H9 (cell line): Measurements from ENCODE around the gene NPY5R. TPM values are rescaled to one million over a fixed set of nuclear protein-coding genes. Genes with fewer than 3 reads are reported as not detected.

Experiments used
- DNase-seq: peaks from one replicate; pipeline ENCODE4 v3.0.0-alpha.2; 2017
- H2AFZ ChIP-seq: one replicate; pipeline ENCODE4 v1.6.1; 2013; ENCODE audit warnings: mild to moderate bottlenecking, low read length, control low read depth, moderate library complexity
- H2AK5ac ChIP-seq: 2 replicates; pipeline ENCODE4 v1.6.1; 2013; ENCODE audit warnings: low read length, control low read depth, mixed read lengths; ENCODE audit not compliant: insufficient read length
- H2BK120ac ChIP-seq: one replicate; pipeline ENCODE4 v1.6.1; 2013; ENCODE audit warnings: low read depth, mild to moderate bottlenecking, low read length, control low read depth, inconsistent platforms; ENCODE audit not compliant: poor library complexity, severe bottlenecking
- H2BK12ac ChIP-seq: 2 replicates; pipeline ENCODE4 v1.6.1; 2013; ENCODE audit warnings: low read length, control low read depth, mixed read lengths, low read depth; ENCODE audit not compliant: insufficient read length
- H2BK15ac ChIP-seq: 2 replicates; pipeline ENCODE4 v1.6.1; 2013; ENCODE audit warnings: low read depth, low read length, control low read depth
- H2BK20ac ChIP-seq: one replicate; pipeline ENCODE4 v1.6.1; 2013; ENCODE audit warnings: low read depth, mild to moderate bottlenecking, low read length, control low read depth, inconsistent platforms; ENCODE audit not compliant: poor library complexity, severe bottlenecking
- H2BK5ac ChIP-seq: 2 replicates; pipeline ENCODE4 v1.6.1; 2013; ENCODE audit warnings: low read length, control low read depth, mixed read lengths; ENCODE audit not compliant: insufficient read length
- H3K14ac ChIP-seq: 2 replicates; pipeline ENCODE4 v1.6.1; 2013; ENCODE audit warnings: low read length, control low read depth; ENCODE audit not compliant: insufficient read depth
- H3K18ac ChIP-seq: 2 replicates; pipeline ENCODE4 v1.6.1; 2013; ENCODE audit warnings: low read depth, mild to moderate bottlenecking, mixed read lengths, low read length, control low read depth; ENCODE audit not compliant: insufficient read length
- H3K23ac ChIP-seq: 2 replicates; pipeline ENCODE4 v1.6.1; 2013; ENCODE audit warnings: low read length, control low read depth, mixed read lengths, low read depth; ENCODE audit not compliant: insufficient read length
- H3K23me2 ChIP-seq: 2 replicates; pipeline ENCODE4 v1.6.1; 2013; ENCODE audit warnings: low read depth, mild to moderate bottlenecking, mixed read lengths, low read length, control low read depth; ENCODE audit not compliant: insufficient read length, poor library complexity, severe bottlenecking
- H3K27ac ChIP-seq: 2 replicates; pipeline ENCODE4 v1.5.1; 2013; ENCODE audit warnings: low read length, control low read depth, mixed read lengths, low read depth; ENCODE audit not compliant: insufficient read length
- H3K27me3 ChIP-seq: 2 replicates; pipeline ENCODE4 v1.6.1; 2013; ENCODE audit warnings: low read length, control low read depth, inconsistent platforms; ENCODE audit not compliant: insufficient read depth
- H3K4ac ChIP-seq: 2 replicates; pipeline ENCODE4 v1.6.1; 2013; ENCODE audit warnings: low read depth, mild to moderate bottlenecking, control low read depth, inconsistent platforms, low read length, moderate library complexity
- H3K4me1 ChIP-seq: 2 replicates; pipeline ENCODE4 v1.6.1; 2013; ENCODE audit warnings: low read length, control low read depth, inconsistent platforms; ENCODE audit not compliant: insufficient read depth
- H3K4me2 ChIP-seq: 2 replicates; pipeline ENCODE4 v1.6.1; 2013; ENCODE audit warnings: low read length, control low read depth, mixed read lengths; ENCODE audit not compliant: insufficient read length, insufficient read depth
- H3K56ac ChIP-seq: 2 replicates; pipeline ENCODE4 v1.6.1; 2013; ENCODE audit warnings: low read depth, mild to moderate bottlenecking, mixed read lengths, low read length, control low read depth; ENCODE audit not compliant: insufficient read length
- H3K79me1 ChIP-seq: 2 replicates; pipeline ENCODE4 v1.6.1; 2013; ENCODE audit warnings: low read depth, mild to moderate bottlenecking, moderate library complexity, low read length, control low read depth, inconsistent platforms; ENCODE audit not compliant: insufficient read depth, poor library complexity, severe bottlenecking
- H3K79me2 ChIP-seq: 2 replicates; pipeline ENCODE4 v1.6.1; 2013; ENCODE audit warnings: low read length, control low read depth, inconsistent platforms; ENCODE audit not compliant: insufficient read depth
- H3K9ac ChIP-seq: 2 replicates; pipeline ENCODE4 v1.6.1; 2013; ENCODE audit warnings: low read length, control low read depth, mixed read lengths; ENCODE audit not compliant: insufficient read length; ENCODE audit errors: extremely low read depth
- H3K9me3 ChIP-seq: one replicate; pipeline ENCODE4 v1.6.1; 2013; ENCODE audit warnings: low read depth, low read length, inconsistent platforms; ENCODE audit not compliant: control insufficient read depth
- H3T11ph ChIP-seq: one replicate; pipeline ENCODE4 v1.6.1; 2013; ENCODE audit warnings: mild to moderate bottlenecking, low read length, control low read depth, inconsistent platforms
- H4K20me1 ChIP-seq: one replicate; pipeline ENCODE4 v1.6.1; 2013; ENCODE audit not compliant: control insufficient read depth, insufficient read length, insufficient read depth
- H4K5ac ChIP-seq: 2 replicates; pipeline ENCODE4 v1.6.1; 2013; ENCODE audit warnings: low read depth, mild to moderate bottlenecking, mixed read lengths, low read length, control low read depth; ENCODE audit not compliant: insufficient read length
- H4K8ac ChIP-seq: replicated peaks from 2 replicates; pipeline ENCODE4 v1.6.1; 2013; ENCODE audit warnings: low read length, control low read depth, mixed read lengths, low read depth; ENCODE audit not compliant: insufficient read length
- H4K91ac ChIP-seq: 2 replicates; pipeline ENCODE4 v1.6.1; 2013; ENCODE audit warnings: low read depth, mild to moderate bottlenecking, moderate library complexity, mixed read lengths, low read length, control low read depth; ENCODE audit not compliant: insufficient read length
- H3K27ac Mint-ChIP-seq, 3 experiments: 2 replicates in 2 of 3; 3 replicates in 1 of 3; pipeline ENCODE4 v1.8.0; 2020 to 2021; ENCODE audit warnings: mixed read lengths in 3 of 3, mild to moderate bottlenecking in 1 of 3, moderate library complexity in 1 of 3
- H3K27me3 Mint-ChIP-seq: 2 replicates; pipeline ENCODE4 v1.8.0; 2021; ENCODE audit warnings: low read depth, mild to moderate bottlenecking, moderate library complexity, mixed read lengths
- H3K36me3 Mint-ChIP-seq, 3 experiments: 2 replicates in 2 of 3; 3 replicates in 1 of 3; pipeline ENCODE4 v1.8.0; 2020 to 2021; ENCODE audit warnings: low read depth in 3 of 3, mixed read lengths in 3 of 3; ENCODE audit not compliant: insufficient read depth in 1 of 3
- H3K4me1 Mint-ChIP-seq, 2 experiments: 2 replicates each; pipeline ENCODE4 v1.8.0; 2020; ENCODE audit warnings: mixed read lengths in 2 of 2
- H3K4me3 Mint-ChIP-seq, 2 experiments: 2 replicates in 1 of 2; 3 replicates in 1 of 2; pipeline ENCODE4 v1.8.0; 2020 to 2021; ENCODE audit warnings: mild to moderate bottlenecking in 2 of 2, mixed read lengths in 2 of 2, moderate library complexity in 1 of 2
- H3K9me3 Mint-ChIP-seq, 2 experiments: 2 replicates in 1 of 2; 3 replicates in 1 of 2; pipeline ENCODE4 v1.8.0; 2020; ENCODE audit warnings: mild to moderate bottlenecking in 2 of 2, mixed read lengths in 2 of 2, moderate library complexity in 1 of 2
- WGBS: extraction: QIAGEN DNeasy Blood & Tissue Kit; methylation state at CpG from one replicate; pipeline ENCODE4 v1.1.7; 2013; ENCODE audit warnings: missing lambda C conversion rate, low lambda C conversion rate, mixed read lengths; ENCODE audit not compliant: insufficient read length; ENCODE audit errors: extremely low coverage; 5-methylcytosine and 5-hydroxymethylcytosine counted together
- total RNA-seq: library from RNA; stranded (reverse); gene quantifications from 2 replicates; pipeline ENCODE4 v1.2.1, GENCODE V29; 2021
- TF ChIP-seq, protein P1 (sequence below): fragments of 200-600 bp; sonication (generic); conservative IDR thresholded peaks from 3 replicates; pipeline ENCODE4 v1.8.0; 2021; ENCODE audit warnings: antibody characterized with exemption, mild to moderate bottlenecking

The NPY5R gene
- total RNA-seq, 1 experiment from 2014 or later = 4.2 TPM

DNA sequence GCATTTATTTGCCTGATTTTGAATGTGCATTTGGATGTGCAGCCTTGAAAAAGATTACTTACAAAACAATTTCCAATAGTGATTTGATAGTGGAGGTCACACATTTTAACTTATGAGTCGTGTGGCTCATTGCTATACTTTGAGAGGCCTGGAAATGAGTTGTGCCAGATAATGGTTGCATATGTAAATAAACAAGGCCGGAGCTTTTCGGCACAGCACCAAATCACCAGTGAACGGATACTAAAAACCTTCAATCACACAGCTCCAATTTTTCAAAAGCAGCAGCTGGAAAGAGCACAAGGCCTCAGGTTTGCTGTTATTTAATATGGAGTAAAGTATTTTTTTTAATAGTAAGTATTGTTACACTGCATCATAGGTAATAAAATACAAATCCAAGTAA, 57.2 kb downstream of the NPY5R start:
- peaks cover 0 to 4% of the 10 kb centered on the region in 2 experiments; a peak in 1 of 5 replicates for H3K9me3 Mint-ChIP-seq
- TF ChIP-seq, protein P1, sequence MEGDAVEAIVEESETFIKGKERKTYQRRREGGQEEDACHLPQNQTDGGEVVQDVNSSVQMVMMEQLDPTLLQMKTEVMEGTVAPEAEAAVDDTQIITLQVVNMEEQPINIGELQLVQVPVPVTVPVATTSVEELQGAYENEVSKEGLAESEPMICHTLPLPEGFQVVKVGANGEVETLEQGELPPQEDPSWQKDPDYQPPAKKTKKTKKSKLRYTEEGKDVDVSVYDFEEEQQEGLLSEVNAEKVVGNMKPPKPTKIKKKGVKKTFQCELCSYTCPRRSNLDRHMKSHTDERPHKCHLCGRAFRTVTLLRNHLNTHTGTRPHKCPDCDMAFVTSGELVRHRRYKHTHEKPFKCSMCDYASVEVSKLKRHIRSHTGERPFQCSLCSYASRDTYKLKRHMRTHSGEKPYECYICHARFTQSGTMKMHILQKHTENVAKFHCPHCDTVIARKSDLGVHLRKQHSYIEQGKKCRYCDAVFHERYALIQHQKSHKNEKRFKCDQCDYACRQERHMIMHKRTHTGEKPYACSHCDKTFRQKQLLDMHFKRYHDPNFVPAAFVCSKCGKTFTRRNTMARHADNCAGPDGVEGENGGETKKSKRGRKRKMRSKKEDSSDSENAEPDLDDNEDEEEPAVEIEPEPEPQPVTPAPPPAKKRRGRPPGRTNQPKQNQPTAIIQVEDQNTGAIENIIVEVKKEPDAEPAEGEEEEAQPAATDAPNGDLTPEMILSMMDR = no peak
- Histone ChIP-seq H2AFZ (no peak overlapping the region), H3K79me2 (no peaks in the 10 kb centered on the region), H2BK12ac (no peak overlapping the region), H3K27ac (no peak overlapping the region), H3K4me2 (no peak overlapping the region), H3K9me3 (no peaks in the 10 kb centered on the region), H4K8ac (no peak overlapping the region), H4K20me1 (no peaks in the 10 kb centered on the region), H2BK5ac (no peak overlapping the region), H3K4me1 (0 out of 2 replicates have a peak, but pooled peaks cover 2% of the 10 kb centered on the region), H4K5ac (no peak overlapping the region), H3K79me1 (no peaks in the 10 kb centered on the region), H3K23ac (no peak overlapping the region), H3K18ac (no peak overlapping the region), H3K23me2 (no peaks in the 10 kb centered on the region), H2BK15ac (no peak overlapping the region), H3T11ph (no peak overlapping the region), H3K14ac (no peak overlapping the region), H3K56ac (no peak overlapping the region), H3K4ac (no peak overlapping the region), H2AK5ac (no peak overlapping the region), H3K27me3 (no peaks in the 10 kb centered on the region), H2BK20ac (no peak overlapping the region), H3K9ac (no peak overlapping the region), H2BK120ac (no peak overlapping the region), H4K91ac (no peak overlapping the region)
- H3K4me3 Mint-ChIP-seq = no peak overlapping the region
- WGBS = no CpG with 5 or more reads among the region's 4 CpGs
- no peak overlapping the region for H3K27ac Mint-ChIP-seq
- DNase-seq = no peak
- peaks cover 35 to 44% of the 10 kb centered on the region in 2 experiments for H3K4me1 Mint-ChIP-seq
- peaks cover 0 to 4% (median 0%) of the 10 kb centered on the region in 3 experiments; a peak in 1 of 7 replicates for H3K36me3 Mint-ChIP-seq
- no peaks in the 10 kb centered on the region for H3K27me3 Mint-ChIP-seq

Other genes starting within 250 kb of the NPY5R start
- gene NAF1, start 177.0 kb upstream of the NPY5R start, total RNA-seq = 44.0 and 44.7 TPM in 2 replicates
- 24.0 and 27.3 TPM in 2 replicates for gene NPY1R, start 11.3 kb upstream of the NPY5R start, total RNA-seq
- gene TKTL2, start 129.9 kb downstream of the NPY5R start, total RNA-seq = not detected in 2 replicates
- 60.1 and 61.3 TPM in 2 replicates for gene TMA16, start 150.8 kb downstream of the NPY5R start, total RNA-seq